H1 (cell line): ENCODE measurements around the gene MSI2. TPM values are rescaled to one million over a fixed set of nuclear protein-coding genes. Genes with fewer than 3 reads are reported as not detected.

Experiments
- CTCF ChIA-PET: fragments of 300-600 bp; sonication (Branson Sonifier 250); formaldehyde crosslinking; loops from one replicate; lab custom pipeline; 2021; ENCODE audit not compliant: partially characterized antibody; lab: Charles Lee
- POLR2A ChIA-PET: fragments of 300-600 bp; sonication (Branson Sonifier 250); formaldehyde crosslinking; loops from one replicate; lab custom pipeline; 2021; ENCODE audit warnings: inconsistent platforms; ENCODE audit not compliant: partially characterized antibody; lab: Charles Lee
- DNase-seq, 2 experiments: peaks; one replicate each; pipeline versions ENCODE4 v3.0.0 to v3.0.0-alpha.2; 2010 to 2022; ENCODE audit warnings: low spot score in 2 of 2, low read depth in 1 of 2, mixed read lengths in 1 of 2
- FAIRE-seq: peaks from 2 replicates; lab custom pipeline; 2011; peaks lifted over from hg19 to GRCh38; lab: Jason Lieb, UNC
- H2AFZ ChIP-seq: 2 replicates; pipeline ENCODE4 v1.8.1; 2012; ENCODE audit warnings: low read length, inconsistent platforms
- H2AK5ac ChIP-seq: 2 replicates; pipeline ENCODE4 v1.6.1; 2013; ENCODE audit warnings: low read depth, low read length
- H2BK120ac ChIP-seq: replicated peaks from 2 replicates; pipeline ENCODE3; 2013; ENCODE audit warnings: low read depth, low read length, inconsistent platforms
- H2BK12ac ChIP-seq: 2 replicates; pipeline ENCODE4 v1.6.1; 2013; ENCODE audit warnings: low read depth, low read length
- H2BK15ac ChIP-seq: 2 replicates; pipeline ENCODE4 v1.6.1; 2013; ENCODE audit warnings: low read length
- H2BK20ac ChIP-seq: 2 replicates; pipeline ENCODE4 v1.6.1; 2013; ENCODE audit warnings: low read length
- H2BK5ac ChIP-seq: 2 replicates; pipeline ENCODE4 v1.6.1; 2013; ENCODE audit warnings: low read depth, low read length
- H3K14ac ChIP-seq: 2 replicates; pipeline ENCODE4 v1.6.1; 2013; ENCODE audit warnings: inconsistent platforms; ENCODE audit not compliant: insufficient read length
- H3K18ac ChIP-seq: 2 replicates; pipeline ENCODE4 v1.6.1; 2013; ENCODE audit warnings: low read length; ENCODE audit errors: extremely low read depth
- H3K23ac ChIP-seq: 2 replicates; pipeline ENCODE4 v1.6.1; 2013; ENCODE audit warnings: inconsistent platforms; ENCODE audit not compliant: insufficient read length
- H3K23me2 ChIP-seq: 2 replicates; pipeline ENCODE4 v1.6.1; 2013; ENCODE audit warnings: low read depth, low read length
- H3K27ac ChIP-seq: 2 replicates; pipeline ENCODE4 v1.6.1; 2011; ENCODE audit warnings: low read depth, low read length, inconsistent platforms
- H3K27me3 ChIP-seq, 4 experiments: replicated peaks in 1 of 4; 1 replicate in 1 of 4; 2 replicates in 3 of 4; pipeline versions ENCODE4 v1.6.1 to v1.8.1; 2011 to 2013; ENCODE audit warnings: low read length in 3 of 4, mild to moderate bottlenecking in 3 of 4, inconsistent platforms in 2 of 4, mixed read lengths in 2 of 4, moderate library complexity in 1 of 4; ENCODE audit not compliant: control insufficient read depth in 3 of 4, insufficient read depth in 3 of 4; ENCODE audit errors: extremely low read depth in 1 of 4
- H3K36me3 ChIP-seq, 4 experiments: 2 replicates each; pipeline versions ENCODE4 v1.6.1 to v1.8.1; 2011 to 2013; ENCODE audit warnings: mild to moderate bottlenecking in 4 of 4, low read length in 3 of 4, moderate library complexity in 2 of 4, control low read depth in 1 of 4, inconsistent platforms in 1 of 4; ENCODE audit not compliant: insufficient read depth in 4 of 4, control insufficient read depth in 2 of 4
- H3K4ac ChIP-seq: replicated peaks from 2 replicates; pipeline ENCODE3; 2013; ENCODE audit warnings: low read length, low read depth, mixed read lengths, inconsistent platforms; ENCODE audit not compliant: insufficient read length
- H3K4me1 ChIP-seq, 4 experiments: replicated peaks in 1 of 4; 1 replicate in 1 of 4; 2 replicates in 3 of 4; pipeline versions ENCODE4 v1.6.1 to v1.8.1; 2011 to 2013; ENCODE audit warnings: low read length in 3 of 4, inconsistent platforms in 2 of 4, mixed read lengths in 1 of 4; ENCODE audit not compliant: insufficient read depth in 4 of 4, control insufficient read depth in 3 of 4
- H3K4me2 ChIP-seq, 2 experiments: 2 replicates each; pipeline versions ENCODE4 v1.6.1 to v1.8.1; 2011 to 2013; ENCODE audit warnings: low read depth in 2 of 2, low read length in 2 of 2, control low read depth in 1 of 2, inconsistent platforms in 1 of 2, mild to moderate bottlenecking in 1 of 2; ENCODE audit not compliant: insufficient read depth in 1 of 2
- H3K4me3 ChIP-seq, 4 experiments: fragments of 200-600, 300-600 bp in 1 of 4; sonication (generic), shearing (Covaris generic), sonication (Bioruptor Twin) in 1 of 4; 2 replicates each; pipeline versions ENCODE4 v1.5.1 to v1.8.1; 2011 to 2016; ENCODE audit warnings: low read length in 4 of 4, low read depth in 3 of 4, control low read depth in 2 of 4, inconsistent platforms in 2 of 4, mild to moderate bottlenecking in 2 of 4, mixed read lengths in 1 of 4, moderate library complexity in 1 of 4; ENCODE audit not compliant: insufficient read depth in 2 of 4; ENCODE audit errors: extremely low read depth in 1 of 4
- H3K56ac ChIP-seq: replicated peaks from 2 replicates; pipeline ENCODE3; 2013; ENCODE audit warnings: low read depth, mild to moderate bottlenecking, mixed read lengths, low read length, inconsistent platforms; ENCODE audit not compliant: insufficient read length
- H3K79me1 ChIP-seq: 2 replicates; pipeline ENCODE4 v1.6.1; 2013; ENCODE audit warnings: low read depth, low read length, control low read depth
- H3K79me2 ChIP-seq, 2 experiments: 2 replicates each; pipeline versions ENCODE4 v1.6.1 to v1.8.1; 2012 to 2013; ENCODE audit warnings: low read length in 2 of 2, mild to moderate bottlenecking in 2 of 2, inconsistent platforms in 1 of 2; ENCODE audit not compliant: insufficient read depth in 2 of 2, control insufficient read depth in 1 of 2
- H3K9ac ChIP-seq, 4 experiments: replicated peaks in 1 of 4; 1 replicate in 1 of 4; 2 replicates in 3 of 4; pipeline versions ENCODE4 v1.6.1 to v1.8.1; 2011 to 2013; ENCODE audit warnings: low read depth in 3 of 4, low read length in 3 of 4, control low read depth in 2 of 4, mild to moderate bottlenecking in 2 of 4, moderate library complexity in 2 of 4, inconsistent platforms in 1 of 4; ENCODE audit errors: extremely low read depth in 1 of 4
- H3K9me3 ChIP-seq, 2 experiments: 2 replicates each; pipeline versions ENCODE4 v1.6.1 to v1.8.1; 2012 to 2013; ENCODE audit warnings: mild to moderate bottlenecking in 2 of 2, moderate library complexity in 2 of 2, control low read depth in 1 of 2, inconsistent platforms in 1 of 2, low read depth in 1 of 2, low read length in 1 of 2, mixed read lengths in 1 of 2; ENCODE audit not compliant: insufficient read depth in 2 of 2
- H4K20me1 ChIP-seq, 2 experiments: replicated peaks in 1 of 2; 2 replicates each; pipeline versions ENCODE3 to v1.8.1; 2011 to 2013; ENCODE audit warnings: inconsistent platforms in 2 of 2, low read length in 2 of 2, mild to moderate bottlenecking in 1 of 2; ENCODE audit not compliant: insufficient read depth in 2 of 2, control insufficient read depth in 1 of 2
- H4K5ac ChIP-seq: 2 replicates; pipeline ENCODE4 v1.6.1; 2013; ENCODE audit warnings: low read length, low read depth, mixed read lengths, inconsistent platforms; ENCODE audit not compliant: insufficient read length
- H4K8ac ChIP-seq: 2 replicates; pipeline ENCODE4 v1.8.0; 2013; ENCODE audit warnings: mild to moderate bottlenecking, moderate library complexity, low read length, inconsistent platforms; ENCODE audit not compliant: insufficient read depth; ENCODE audit errors: extremely low read depth
- H4K91ac ChIP-seq: replicated peaks from 2 replicates; pipeline ENCODE3; 2013; ENCODE audit warnings: low read length, mixed read lengths, inconsistent platforms; ENCODE audit not compliant: insufficient read length
- CBX8 ChIP-seq: fragments of 300-800, 300-1000 bp; sonication (generic); IDR thresholded peaks from 2 replicates; pipeline ENCODE4 v1.7.1; 2016; ENCODE audit warnings: low read depth, low read length, borderline replicate concordance
- CHD1 ChIP-seq: IDR thresholded peaks from 2 replicates; pipeline ENCODE4 v1.6.1; 2012; ENCODE audit warnings: low read depth, low read length, improper control_type of control experiment
- HDAC2 ChIP-seq, 2 experiments: fragments of 300-600 bp in 1 of 2; sonication (generic) in 1 of 2; IDR thresholded peaks; 2 replicates each; pipeline ENCODE4 v1.6.1; 2011 to 2012; ENCODE audit warnings: low read depth in 2 of 2, low read length in 2 of 2, mild to moderate bottlenecking in 2 of 2, moderate library complexity in 2 of 2, borderline replicate concordance in 1 of 2, inconsistent platforms in 1 of 2
- KDM4A ChIP-seq: IDR thresholded peaks from one replicate; pipeline ENCODE4 v1.7.1; 2012; ENCODE audit warnings: low read depth, mild to moderate bottlenecking, moderate library complexity, low read length, inconsistent platforms; ENCODE audit not compliant: severe bottlenecking
- RNF2 ChIP-seq: fragments of 200-900, 300-1000 bp; sonication (generic); IDR thresholded peaks from 2 replicates; pipeline ENCODE4 v1.7.1; 2016; ENCODE audit warnings: borderline replicate concordance, low read depth, mild to moderate bottlenecking, antibody characterized with exemption, low read length; ENCODE audit not compliant: poor library complexity, severe bottlenecking; ENCODE audit errors: missing control alignments
- WGBS, 2 experiments: shearing (Covaris generic) in 1 of 2; methylation state at CpG; one replicate each; pipeline versions ENCODE4 v1.1.6 to v1.1.7; 2013 to 2015; ENCODE audit warnings: low lambda C conversion rate in 2 of 2, mixed read lengths in 2 of 2, inconsistent platforms in 1 of 2, low coverage in 1 of 2, missing lambda C conversion rate in 1 of 2; ENCODE audit not compliant: insufficient replicate concordance in 2 of 2, insufficient coverage in 1 of 2, insufficient read length in 1 of 2; ENCODE audit errors: extremely low coverage in 1 of 2, missing lambda C conversion rate in 1 of 2; 5-methylcytosine and 5-hydroxymethylcytosine counted together
- polyA plus RNA-seq, 7 experiments: library from polyadenylated mRNA; depleted of rRNA in 3 of 7; stranded (reverse) in 5 of 7; unstranded in 2 of 7; fragments of >200 nt in 5 of 7; fragments of 200-250 nt in 2 of 7; gene quantifications; 1 replicate in 5 of 7; 2 replicates in 1 of 7; 4 replicates in 1 of 7; pipeline versions ENCODE4 v1.2.1 to v1.2.3, GENCODE V29; 2011 to 2013; ENCODE audit warnings: missing spikeins in 2 of 7, mixed read lengths in 2 of 7
- total RNA-seq: library from RNA; stranded (reverse); fragmentation: NEBNext Ultra II Directional; extraction: Animal tissue kit (Norgen Biotek cat#: 25700); gene quantifications from 2 replicates; pipeline ENCODE4 v1.2.1, GENCODE V29; 2021

The MSI2 gene
- total and polyA plus RNA-seq, 2 of the 8 experiments (the other 6 are each of a cell fraction or from before 2014, with no cell fraction given): 36.7 to 80.6 TPM

GRCh38 chr17:57295526-57296023 is 39.3 kb downstream of the MSI2 start:
- Histone ChIP-seq H2AK5ac (no peak overlapping the region), H3K4me2 (0 out of 4 replicates have a peak overlapping the region, but pooled peaks of 1 of the 2 experiments have one; percentile 22), H2BK120ac (no peak overlapping the region), H4K91ac (no peak overlapping the region), H3K4me1 (peaks cover 9 to 12% (median 11%) of the 10 kb centered on the region in 4 experiments), H3K14ac (no peak overlapping the region), H3K27ac (no peak overlapping the region), H2AFZ (no peak overlapping the region), H3K9me3 (peaks cover 6 to 11% of the 10 kb centered on the region in 2 experiments; a peak in 2 of 4 replicates), H3K36me3 (peaks cover 2 to 26% (median 17%) of the 10 kb centered on the region in 4 experiments; a peak in 7 of 8 replicates)
- DNase-seq: no peak
- no peak for TF ChIP-seq HDAC2 (IDR thresholded peaks at IDR 0.05; ENCODE audit: borderline replicate concordance in 1 of 2, low read depth in 2 of 2, low read length in 2 of 2)
- no peak for TF ChIP-seq CBX8
- TF ChIP-seq KDM4A: no peak
- TF ChIP-seq RNF2: no peak
- TF ChIP-seq CHD1: no peak
- TF ChIP-seq, all 59 proteins: peak for 0
- Histone ChIP-seq H2BK20ac (no peak overlapping the region), H3K4me3 (no peak overlapping the region), H3K18ac (no peak overlapping the region), H4K8ac (no peak overlapping the region), H3K4ac (no peak overlapping the region), H3K23ac (no peak overlapping the region), H3K56ac (no peak overlapping the region), H3K79me2 (peaks cover 0 to 50% of the 10 kb centered on the region in 2 experiments; a peak in 2 of 4 replicates), H3K79me1 (peaks cover 12% of the 10 kb centered on the region), H2BK15ac (no peak overlapping the region), H3K27me3 (no peaks in the 10 kb centered on the region), H4K20me1 (peaks cover 8 to 14% of the 10 kb centered on the region in 2 experiments), H3K9ac (peak overlapping the region in 1 of 4 experiments; percentile 8; a peak in 1 of 7 replicates), H2BK12ac (no peak overlapping the region), H2BK5ac (no peak overlapping the region), H4K5ac (no peak overlapping the region), H3K23me2 (no peaks in the 10 kb centered on the region)
- 77% methylated on average over 4 of the region's 5 CpGs; no CpG with 5 or more reads in 1 of the 2 experiments for WGBS, 2 experiments
- ChIA-PET CTCF (interaction anchor here (0.7 to 1.4 kb wide), 3 partner anchors 41 to 107 kb away, joined by 3 to 4 read pairs (median 3); no protein-coding TSS in a partner anchor), POLR2A (interaction anchor here (0.7 kb wide), 1 partner anchor 15 kb away, joined by 3 read pairs; no protein-coding TSS in a partner anchor)
- FAIRE-seq: no peak
